Mesangial cell (primary cell): ENCODE measurements around the gene TUBAL3. TPM values are rescaled to one million over a fixed set of nuclear protein-coding genes. Genes with fewer than 3 reads are reported as not detected.

Source experiments
- total RNA-seq: library from RNA; depleted of rRNA; stranded (reverse); fragments of >200 nt; gene quantifications from 2 replicates; pipeline ENCODE4 v1.2.3, GENCODE V29; 2015

Gene TUBAL3
- total RNA-seq = not detected in 2 replicates

GRCh38 chr10:5404208-5405041 lies at the start of gene TUBAL3:
TSS of gene TUBAL3 (minus strand) at chr10:5404828. CDS start at chr10:5404792, 36 bp downstream.

GRCh38 chr10:5412277-5412941 lies 7.8 kb upstream of the TUBAL3 start, which contains the start of gene NET1:
TSS of gene NET1 (plus strand) at chr10:5412557. CDS start at chr10:5412693, 136 bp downstream.

GRCh38 chr10:5364890-5365338 lies 39.7 kb downstream of the TUBAL3 start, which contains the start of gene UCN3:
TSS of gene UCN3 (plus strand) at chr10:5364966. CDS start at chr10:5373721, 8,755 bp downstream.

Other genes with a start within 250 kb of the TUBAL3 start
- gene AKR1C8, start 219.7 kb downstream of the TUBAL3 start, total RNA-seq = not detected in 2 replicates
- not detected in 2 replicates for gene AKR1C4, start 208.0 kb downstream of the TUBAL3 start, total RNA-seq
- not detected in 2 replicates for gene UCN3, start 39.9 kb downstream of the TUBAL3 start, total RNA-seq
- gene NET1, start 7.7 kb upstream of the TUBAL3 start, total RNA-seq = 51.0 and 61.1 TPM in 2 replicates
- not detected in 2 replicates for gene CALML5, start 94.7 kb upstream of the TUBAL3 start, total RNA-seq
- not detected in 2 replicates for gene CALML3, start 120.1 kb upstream of the TUBAL3 start, total RNA-seq